ENCODE measurements around the gene IL1B.
A peak's percentile ranks its signal among the peaks of the same experiment; 100 is the strongest.

Gene IL1B

DNA sequence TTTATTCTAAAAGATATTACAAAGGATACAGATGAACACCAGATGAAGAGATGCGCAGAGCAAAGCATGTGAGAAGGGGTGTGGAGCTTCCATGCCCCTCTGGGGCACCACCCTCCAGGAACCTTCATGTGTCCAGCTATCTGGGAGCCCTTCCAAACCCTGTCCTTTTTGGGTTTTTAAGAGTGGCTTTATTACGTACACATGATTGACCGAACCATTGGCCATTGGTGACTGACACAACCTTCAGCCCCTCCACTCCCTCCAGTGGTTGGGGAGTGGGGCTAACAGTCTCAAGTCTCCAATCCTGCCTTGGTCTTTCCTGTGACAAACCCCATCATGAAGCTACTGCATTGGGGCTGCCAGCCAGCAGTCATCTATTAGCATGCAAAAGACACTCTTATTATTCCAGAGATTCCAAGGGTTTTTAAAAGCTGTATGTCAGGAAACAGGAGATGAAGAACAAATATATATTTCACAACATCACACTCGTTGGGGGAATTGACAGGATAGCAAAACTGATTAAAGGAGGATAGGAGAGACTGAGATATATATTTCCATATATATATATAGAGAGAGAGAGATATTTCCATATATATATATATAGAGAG is 19.4 kb downstream of the IL1B start:
- no peak for DNase-seq (ENCODE audit: low read depth)
- no peak overlapping the region for H3K4me3 ChIP-seq (ENCODE audit: low read depth, low read length)
- TF ChIP-seq, protein P1, sequence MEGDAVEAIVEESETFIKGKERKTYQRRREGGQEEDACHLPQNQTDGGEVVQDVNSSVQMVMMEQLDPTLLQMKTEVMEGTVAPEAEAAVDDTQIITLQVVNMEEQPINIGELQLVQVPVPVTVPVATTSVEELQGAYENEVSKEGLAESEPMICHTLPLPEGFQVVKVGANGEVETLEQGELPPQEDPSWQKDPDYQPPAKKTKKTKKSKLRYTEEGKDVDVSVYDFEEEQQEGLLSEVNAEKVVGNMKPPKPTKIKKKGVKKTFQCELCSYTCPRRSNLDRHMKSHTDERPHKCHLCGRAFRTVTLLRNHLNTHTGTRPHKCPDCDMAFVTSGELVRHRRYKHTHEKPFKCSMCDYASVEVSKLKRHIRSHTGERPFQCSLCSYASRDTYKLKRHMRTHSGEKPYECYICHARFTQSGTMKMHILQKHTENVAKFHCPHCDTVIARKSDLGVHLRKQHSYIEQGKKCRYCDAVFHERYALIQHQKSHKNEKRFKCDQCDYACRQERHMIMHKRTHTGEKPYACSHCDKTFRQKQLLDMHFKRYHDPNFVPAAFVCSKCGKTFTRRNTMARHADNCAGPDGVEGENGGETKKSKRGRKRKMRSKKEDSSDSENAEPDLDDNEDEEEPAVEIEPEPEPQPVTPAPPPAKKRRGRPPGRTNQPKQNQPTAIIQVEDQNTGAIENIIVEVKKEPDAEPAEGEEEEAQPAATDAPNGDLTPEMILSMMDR (IDR thresholded peaks at IDR 0.05; ENCODE audit: insufficient read depth, low read depth, low read length, missing control alignments), result no peak

DNA sequence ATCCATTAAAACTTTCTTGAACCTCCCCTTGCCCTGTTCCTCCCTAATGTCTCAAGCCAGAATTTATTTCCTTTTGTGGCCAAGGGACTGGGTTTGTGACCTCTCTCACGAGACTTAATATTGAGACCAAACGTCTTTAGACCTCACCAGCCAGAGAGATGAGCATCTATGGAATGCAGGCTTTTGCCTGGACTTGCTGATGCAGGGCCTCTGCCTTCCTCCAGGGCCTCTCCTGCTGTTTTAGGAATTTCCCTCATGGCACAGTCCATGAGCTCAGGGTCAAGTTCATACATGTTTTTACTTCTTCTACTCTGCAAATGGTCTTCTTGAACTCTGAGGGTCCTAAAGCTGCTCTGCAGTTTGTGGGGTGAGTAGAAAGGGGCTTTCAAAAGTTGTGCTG is 22.3 kb downstream of the IL1B start:
- TF ChIP-seq, protein P1 (IDR thresholded peaks at IDR 0.05; ENCODE audit: insufficient read depth, low read depth, low read length, missing control alignments), result no peak

DNA sequence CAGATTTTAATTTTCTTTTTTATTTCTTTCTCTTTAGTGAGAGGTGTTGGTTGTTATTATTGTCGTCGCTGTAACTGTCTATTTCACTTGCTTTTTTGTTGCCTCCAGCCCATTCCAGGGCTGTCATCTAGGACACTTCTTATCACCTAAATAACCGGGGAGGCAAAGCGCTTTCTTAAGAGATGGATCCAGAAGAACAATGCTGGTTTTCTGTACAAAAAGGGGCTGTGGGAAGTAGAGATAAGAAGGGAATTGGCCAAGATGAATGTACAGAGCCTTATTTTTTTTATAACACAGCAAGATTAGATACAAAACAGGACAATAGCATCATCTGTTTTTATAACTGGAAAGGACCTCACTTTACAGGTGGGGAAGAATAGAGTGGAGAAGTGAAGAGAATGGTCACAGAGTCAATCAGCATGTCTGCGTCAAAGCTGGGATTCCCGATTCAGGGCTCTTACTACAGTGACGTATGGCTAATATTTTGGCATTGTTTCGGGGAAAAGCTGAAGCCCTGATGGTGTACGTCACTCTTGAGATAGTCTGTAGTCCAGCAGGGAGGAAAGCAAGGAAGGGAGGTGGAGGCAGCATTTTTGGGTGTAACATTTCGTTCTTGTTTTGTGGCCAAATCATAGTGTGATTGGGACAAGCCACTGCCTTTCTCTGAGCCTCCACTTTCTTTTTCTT is 23.2 kb downstream of the IL1B start:
- DNase-seq (ENCODE audit: low read depth), result no peak
- H3K4me3 ChIP-seq (ENCODE audit: low read depth, low read length), result no peak overlapping the region
- TF ChIP-seq, protein P1 (IDR thresholded peaks at IDR 0.05; ENCODE audit: insufficient read depth, low read depth, low read length, missing control alignments), result no peak

More for the DNA sequence above, 22.3 kb downstream of the IL1B start:
- DNase-seq (ENCODE audit: low read depth), result no peak
- no peak overlapping the region for H3K4me3 ChIP-seq (ENCODE audit: low read depth, low read length)

DNA sequence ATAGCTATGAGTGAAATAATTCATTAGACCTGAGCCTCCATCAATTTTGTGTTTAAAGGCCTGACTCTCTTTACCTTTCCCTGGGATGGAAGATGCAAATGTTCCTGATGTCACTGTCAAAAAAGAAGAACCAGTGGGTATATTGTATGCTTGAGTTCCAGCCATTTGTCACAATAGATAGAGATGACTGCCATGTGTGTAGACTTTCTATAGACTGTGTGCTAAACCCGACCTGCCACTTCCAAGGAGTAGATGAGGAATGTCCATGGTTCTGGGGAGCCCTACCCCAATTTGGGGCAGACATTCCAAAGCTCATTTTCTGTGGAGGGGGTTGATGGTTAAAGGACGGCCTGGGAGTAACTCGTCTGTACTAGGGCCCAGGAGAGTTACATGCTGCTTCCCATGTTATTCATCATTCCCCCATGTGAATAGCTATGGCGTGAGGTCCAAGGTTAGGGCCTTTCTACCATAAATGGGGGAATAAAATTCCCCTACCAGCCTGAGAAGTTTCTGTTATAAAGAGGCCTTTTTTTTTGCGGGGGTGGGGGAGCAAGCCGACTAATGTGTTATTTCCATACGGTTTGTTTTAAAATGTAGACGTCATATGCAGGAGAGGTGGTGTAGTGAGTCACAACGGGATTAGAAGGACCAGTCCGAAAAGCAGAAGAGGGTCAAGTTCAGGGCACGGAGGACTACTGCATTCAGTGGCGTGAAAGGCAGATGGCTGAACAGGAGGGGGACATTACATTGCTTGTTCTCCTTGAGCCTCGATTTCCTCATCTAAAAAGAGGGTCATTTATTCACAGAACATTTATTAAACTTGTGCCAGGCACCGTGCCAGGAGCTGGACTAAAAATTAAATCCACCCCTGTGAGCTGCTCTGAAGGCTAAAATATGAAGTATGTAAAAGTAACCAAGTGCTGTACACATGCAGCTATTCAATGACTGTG is 24.0 kb downstream of the IL1B start:
- TF ChIP-seq, protein P1 (IDR thresholded peaks at IDR 0.05; ENCODE audit: insufficient read depth, low read depth, low read length, missing control alignments), result no peak
- no peak overlapping the region for H3K4me3 ChIP-seq (ENCODE audit: low read depth, low read length)
- DNase-seq (ENCODE audit: low read depth), result peak; percentile 77

DNA sequence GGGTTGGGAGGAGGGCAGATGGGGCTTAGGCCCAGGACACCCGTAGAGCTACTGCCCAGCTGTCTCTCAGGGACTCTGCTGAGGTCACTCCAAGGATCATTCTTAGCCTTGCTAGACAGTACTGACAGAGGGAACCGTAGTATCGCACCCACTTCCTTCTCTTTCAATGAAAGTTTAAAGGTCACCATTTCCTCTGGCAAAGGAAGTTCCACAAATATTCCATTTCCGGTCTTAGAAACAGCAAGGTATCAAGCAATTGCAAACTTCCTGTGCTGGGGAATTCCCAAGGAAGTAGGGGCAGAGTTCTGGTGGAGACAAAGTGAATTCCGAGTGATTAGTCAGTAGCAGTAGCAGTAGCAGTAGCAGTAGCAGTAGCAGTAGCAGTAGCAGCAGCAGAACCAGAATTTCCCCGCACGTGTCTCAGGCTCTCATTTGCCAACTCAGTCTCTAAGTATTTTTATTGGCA is 24.7 kb downstream of the IL1B start:
- no peak overlapping the region for H3K4me3 ChIP-seq (ENCODE audit: low read depth, low read length)
- peak; percentile 76 for DNase-seq (ENCODE audit: low read depth)
- TF ChIP-seq, protein P1 (IDR thresholded peaks at IDR 0.05; ENCODE audit: insufficient read depth, low read depth, low read length, missing control alignments), result no peak

DNA sequence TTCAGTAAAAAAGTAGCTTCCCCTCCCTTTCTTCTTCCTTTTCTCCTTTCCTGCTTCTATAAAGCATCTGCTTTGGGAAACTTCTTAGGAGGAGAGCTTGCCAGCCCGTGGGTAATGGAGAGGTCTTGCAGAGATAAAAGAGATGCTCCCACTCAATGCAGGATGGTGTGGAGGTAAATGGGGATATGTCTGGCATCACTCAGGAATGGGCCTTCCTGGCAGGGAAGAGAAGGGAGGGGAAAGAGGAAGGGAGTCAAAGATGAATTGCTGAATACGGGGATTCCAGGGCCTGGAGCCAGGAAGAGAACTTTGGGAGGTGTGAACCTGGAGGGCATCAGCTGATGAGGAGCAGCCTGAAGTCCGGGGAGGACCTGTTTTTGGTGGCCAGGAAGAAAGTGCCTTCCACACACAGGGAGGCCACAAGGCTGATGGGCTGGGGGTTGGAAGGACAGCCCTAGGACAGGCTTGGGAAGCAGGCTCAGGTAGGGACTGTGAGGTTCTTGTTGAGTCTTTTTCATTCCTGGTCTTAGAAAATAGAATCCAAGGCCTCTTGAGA is 25.2 kb downstream of the IL1B start:
- DNase-seq (ENCODE audit: low read depth), result no peak
- no peak overlapping the region for H3K4me3 ChIP-seq (ENCODE audit: low read depth, low read length)
- TF ChIP-seq, protein P1 (IDR thresholded peaks at IDR 0.05; ENCODE audit: insufficient read depth, low read depth, low read length, missing control alignments), result no peak

All from GM12865 (cell line).